Activated CD8-positive, alpha-beta memory T cell treated with anti-CD3 and anti-CD28 coated beads, Interleukin-2, amount 10 ng/mL, durations not matched to agents 7 days and 5 days (primary cell): ENCODE measurements around the gene UBASH3A. TPM values are rescaled to one million over a fixed set of nuclear protein-coding genes. Genes with fewer than 3 reads are reported as not detected.

Experiments used
- ATAC-seq: fragments of 150-1000 bp; cut with Tn5 transposase; one replicate; pipeline ENCODE4 v1.10.0; 2021; ENCODE audit warnings: moderate library complexity
- CTCF ChIA-PET: fragments of 350-600 bp; sonication (Branson Sonifier 250); formaldehyde crosslinking; loops from one replicate; lab custom pipeline; 2021; ENCODE audit warnings: antibody characterized with exemption; lab: Charles Lee
- DNase-seq: peaks from one replicate; pipeline ENCODE4 v3.0.0-alpha.2; 2020
- H3K27ac Mint-ChIP-seq: one replicate; pipeline ENCODE4 v1.8.0; 2021; ENCODE audit warnings: mild to moderate bottlenecking, mixed read lengths
- H3K27me3 Mint-ChIP-seq: one replicate; pipeline ENCODE4 v1.8.0; 2021; ENCODE audit warnings: mixed read lengths
- H3K36me3 Mint-ChIP-seq: one replicate; pipeline ENCODE4 v1.8.0; 2021; ENCODE audit warnings: mild to moderate bottlenecking, mixed read lengths
- H3K4me1 Mint-ChIP-seq: one replicate; pipeline ENCODE4 v1.8.0; 2021; ENCODE audit warnings: mixed read lengths
- H3K4me3 Mint-ChIP-seq: one replicate; pipeline ENCODE4 v1.8.0; 2021; ENCODE audit warnings: mild to moderate bottlenecking, moderate library complexity, mixed read lengths
- H3K9me3 Mint-ChIP-seq: one replicate; pipeline ENCODE4 v1.8.0; 2022; ENCODE audit warnings: low read depth, mixed read lengths
- total RNA-seq, 2 experiments: library from RNA; stranded (reverse); gene quantifications; one replicate each; pipeline ENCODE4 v1.2.3, GENCODE V29; 2021

The UBASH3A gene
- total RNA-seq, 2 experiments from 2014 or later: 75.3 to 89.5 TPM

GRCh38 chr21:42423197-42423675 lies 19.5 kb downstream of the UBASH3A start:
- H3K27me3 Mint-ChIP-seq: no peaks in the 10 kb centered on the region
- H3K9me3 Mint-ChIP-seq: peaks cover 5% of the 10 kb centered on the region
- CTCF ChIA-PET: interaction anchor here (0.7 to 8.0 kb wide), 9 partner anchors 9 to 42 kb away, joined by 3 to 41 read pairs (median 6); partner anchors contain the start of gene UBASH3A
- peak overlapping the region; percentile 52 for H3K4me3 Mint-ChIP-seq
- ATAC-seq (peak; percentile 59), DNase-seq (peak; percentile 89)
- peaks cover 84% of the 10 kb centered on the region for H3K36me3 Mint-ChIP-seq
- peak overlapping the region; percentile 93 for H3K27ac Mint-ChIP-seq
- H3K4me1 Mint-ChIP-seq: peaks cover 90% of the 10 kb centered on the region

GRCh38 chr21:42423685-42424084 lies 20.0 kb downstream of the UBASH3A start:
- H3K9me3 Mint-ChIP-seq: peaks cover 5% of the 10 kb centered on the region
- peaks cover 82% of the 10 kb centered on the region for H3K36me3 Mint-ChIP-seq
- peak overlapping the region; percentile 93 for H3K27ac Mint-ChIP-seq
- H3K4me3 Mint-ChIP-seq: peak overlapping the region; percentile 52
- H3K27me3 Mint-ChIP-seq: no peaks in the 10 kb centered on the region
- CTCF ChIA-PET: interaction anchor here (1.2 to 8.0 kb wide), 7 partner anchors 9 to 42 kb away, joined by 3 to 41 read pairs (median 6); partner anchors contain the start of gene UBASH3A
- ATAC-seq: no peak
- H3K4me1 Mint-ChIP-seq: peaks cover 85% of the 10 kb centered on the region
- DNase-seq: no peak

- H3K4me1 Mint-ChIP-seq: peaks cover 72% of the 10 kb centered on the region
- CTCF ChIA-PET: interaction anchor here (1.0 to 8.0 kb wide), 7 partner anchors 9 to 87 kb away, joined by 3 to 41 read pairs (median 7); partner anchors contain the start of gene UBASH3A
- DNase-seq: peak; percentile 93
- peaks cover 82% of the 10 kb centered on the region for H3K36me3 Mint-ChIP-seq
- peak overlapping the region; percentile 93 for H3K27ac Mint-ChIP-seq
- peak overlapping the region; percentile 52 for H3K4me3 Mint-ChIP-seq
- no peaks in the 10 kb centered on the region for H3K27me3 Mint-ChIP-seq
- no peaks in the 10 kb centered on the region for H3K9me3 Mint-ChIP-seq
- ATAC-seq: peak; percentile 70
These were observed 21.3 kb downstream of the UBASH3A start for GRCh38 chr21:42424914-42425541.

GRCh38 chr21:42425591-42425990 lies 21.9 kb downstream of the UBASH3A start:
- H3K27me3 Mint-ChIP-seq: no peaks in the 10 kb centered on the region
- H3K9me3 Mint-ChIP-seq: no peaks in the 10 kb centered on the region
- peak overlapping the region; percentile 52 for H3K4me3 Mint-ChIP-seq
- CTCF ChIA-PET: interaction anchor here (0.8 to 8.0 kb wide), 9 partner anchors 10 to 87 kb away, joined by 3 to 41 read pairs (median 4); partner anchors contain the start of gene UBASH3A
- peaks cover 84% of the 10 kb centered on the region for H3K36me3 Mint-ChIP-seq
- peaks cover 68% of the 10 kb centered on the region for H3K4me1 Mint-ChIP-seq
- peak; percentile 30 for ATAC-seq
- DNase-seq: peak; percentile 61
- H3K27ac Mint-ChIP-seq: peak overlapping the region; percentile 93

- CTCF ChIA-PET: interaction anchor here (0.8 to 3.2 kb wide), 7 partner anchors 7 to 66 kb away, joined by 3 to 18 read pairs (median 3); partner anchors contain the start of gene UBASH3A
- ATAC-seq (no peak), DNase-seq (no peak)
- Mint-ChIP-seq H3K36me3 (peaks cover 84% of the 10 kb centered on the region), H3K4me1 (peaks cover 60% of the 10 kb centered on the region), H3K4me3 (no peak overlapping the region), H3K9me3 (no peaks in the 10 kb centered on the region), H3K27me3 (no peaks in the 10 kb centered on the region), H3K27ac (peak overlapping the region; percentile 93)
These were observed 22.7 kb downstream of the UBASH3A start for GRCh38 chr21:42426424-42426823.

- Mint-ChIP-seq H3K27me3 (no peaks in the 10 kb centered on the region), H3K4me1 (peaks cover 54% of the 10 kb centered on the region), H3K36me3 (peaks cover 84% of the 10 kb centered on the region), H3K4me3 (no peak overlapping the region), H3K9me3 (peaks cover 3% of the 10 kb centered on the region), H3K27ac (peak overlapping the region; percentile 63)
- no peak for ATAC-seq
- CTCF ChIA-PET: interaction anchor here (1.0 to 3.2 kb wide), 6 partner anchors 8 to 66 kb away, joined by 3 to 18 read pairs (median 4); partner anchors contain the start of gene UBASH3A
- DNase-seq: no peak
These were observed 23.3 kb downstream of the UBASH3A start for GRCh38 chr21:42426876-42427480.

GRCh38 chr21:42427809-42428419 lies 24.2 kb downstream of the UBASH3A start:
- ATAC-seq (no peak), DNase-seq (no peak)
- Mint-ChIP-seq H3K4me3 (no peak overlapping the region), H3K36me3 (peaks cover 85% of the 10 kb centered on the region), H3K27ac (no peak overlapping the region), H3K9me3 (peaks cover 10% of the 10 kb centered on the region), H3K4me1 (peaks cover 49% of the 10 kb centered on the region), H3K27me3 (no peaks in the 10 kb centered on the region)
- CTCF ChIA-PET: interaction anchor here (1.2 to 3.2 kb wide), 2 partner anchors 18 to 24 kb away, joined by 3 to 18 read pairs; partner anchors contain the start of gene UBASH3A

GRCh38 chr21:42429021-42429420 lies 25.3 kb downstream of the UBASH3A start:
- H3K4me3 Mint-ChIP-seq: no peak overlapping the region
- H3K4me1 Mint-ChIP-seq: peaks cover 41% of the 10 kb centered on the region
- ATAC-seq (no peak), DNase-seq (no peak)
- no peaks in the 10 kb centered on the region for H3K27me3 Mint-ChIP-seq
- CTCF ChIA-PET: interaction anchor here (1.3 kb wide), 1 partner anchor 13 kb away, joined by 4 read pairs; no protein-coding TSS in a partner anchor
- peaks cover 10% of the 10 kb centered on the region for H3K9me3 Mint-ChIP-seq
- no peak overlapping the region for H3K27ac Mint-ChIP-seq
- H3K36me3 Mint-ChIP-seq: peaks cover 85% of the 10 kb centered on the region

GRCh38 chr21:42429856-42430255 lies 26.2 kb downstream of the UBASH3A start:
- Mint-ChIP-seq H3K36me3 (peaks cover 87% of the 10 kb centered on the region), H3K4me3 (no peak overlapping the region), H3K27ac (no peak overlapping the region), H3K27me3 (no peaks in the 10 kb centered on the region), H3K4me1 (peaks cover 41% of the 10 kb centered on the region), H3K9me3 (peaks cover 10% of the 10 kb centered on the region)
- CTCF ChIA-PET: interaction anchor here (1.3 kb wide), 1 partner anchor 14 kb away, joined by 4 read pairs; no protein-coding TSS in a partner anchor
- no peak for ATAC-seq
- no peak for DNase-seq

GRCh38 chr21:42430521-42430920 lies 26.8 kb downstream of the UBASH3A start:
- ATAC-seq: no peak
- Mint-ChIP-seq H3K36me3 (peaks cover 92% of the 10 kb centered on the region), H3K9me3 (peaks cover 10% of the 10 kb centered on the region), H3K4me1 (peaks cover 41% of the 10 kb centered on the region), H3K27me3 (no peaks in the 10 kb centered on the region), H3K4me3 (no peak overlapping the region), H3K27ac (no peak overlapping the region)
- DNase-seq: no peak
- CTCF ChIA-PET: interaction anchor here (1.3 kb wide), 1 partner anchor 15 kb away, joined by 4 read pairs; no protein-coding TSS in a partner anchor

- no peak overlapping the region for H3K4me3 Mint-ChIP-seq
- no peaks in the 10 kb centered on the region for H3K27me3 Mint-ChIP-seq
- DNase-seq (no peak), ATAC-seq (no peak)
- H3K4me1 Mint-ChIP-seq: peaks cover 36% of the 10 kb centered on the region
- no peak overlapping the region for H3K27ac Mint-ChIP-seq
- CTCF ChIA-PET: interaction anchor here (1.1 kb wide), 1 partner anchor 19 kb away, joined by 3 read pairs; no protein-coding TSS in a partner anchor
- H3K9me3 Mint-ChIP-seq: peaks cover 10% of the 10 kb centered on the region
- H3K36me3 Mint-ChIP-seq: peaks cover 93% of the 10 kb centered on the region
These were observed 27.5 kb downstream of the UBASH3A start for GRCh38 chr21:42431196-42431595.

GRCh38 chr21:42432695-42433094 lies 29.0 kb downstream of the UBASH3A start:
- CTCF ChIA-PET: interaction anchor here (1.0 to 1.1 kb wide), 2 partner anchors 9 to 12 kb away, joined by 3 read pairs; no protein-coding TSS in a partner anchor
- Mint-ChIP-seq H3K4me1 (peaks cover 27% of the 10 kb centered on the region), H3K4me3 (no peak overlapping the region), H3K27ac (no peak overlapping the region), H3K9me3 (peaks cover 12% of the 10 kb centered on the region), H3K27me3 (no peaks in the 10 kb centered on the region), H3K36me3 (peaks cover 93% of the 10 kb centered on the region)
- ATAC-seq (no peak), DNase-seq (no peak)
